Thyroid gland (tissue), 4 donors: ENCODE measurements around the gene CBS. TPM values are rescaled to one million over a fixed set of nuclear protein-coding genes. Genes with fewer than 3 reads are reported as not detected.
A peak's percentile ranks its signal among the peaks of the same experiment; 100 is the strongest.

Experiments
- DNase-seq, 2 donors: peaks; one replicate each; pipeline ENCODE4 v3.0.0-alpha.2; 2019
- H3K27ac ChIP-seq, 3 donors: fragments of 200-600 bp; sonication (generic); 1 replicate in 2 of 3; 2 replicates in 1 of 3; pipeline ENCODE4 v1.5.1; 2016 to 2019; ENCODE audit warnings: mild to moderate bottlenecking in 1 of 3, moderate library complexity in 1 of 3
- H3K27me3 ChIP-seq: fragments of 200-600 bp; sonication (generic); one replicate; pipeline ENCODE4 v1.5.1; 2019
- H3K36me3 ChIP-seq, 2 donors: fragments of 200-600 bp; sonication (generic); one replicate each; pipeline ENCODE4 v1.5.1; 2016 to 2019
- H3K4me1 ChIP-seq, 2 donors: fragments of 200-600 bp; sonication (generic); one replicate each; pipeline ENCODE4 v1.5.1; 2017 to 2019
- H3K4me3 ChIP-seq, 3 donors: fragments of 200-600 bp; sonication (generic); replicated peaks in 1 of 3; 1 replicate in 2 of 3; 2 replicates in 1 of 3; pipeline ENCODE4 v1.5.1; 2016; ENCODE audit warnings: mild to moderate bottlenecking in 1 of 3
- H3K9me3 ChIP-seq: fragments of 200-600 bp; sonication (generic); one replicate; pipeline ENCODE4 v1.5.1; 2017
- POLR2A ChIP-seq, 2 donors: fragments of 450-650 bp; IDR thresholded peaks; one replicate each; pipeline ENCODE4 v1.6.1; 2017; ENCODE audit warnings: antibody characterized with exemption in 2 of 2, mild to moderate bottlenecking in 2 of 2, moderate library complexity in 1 of 2
- WGBS, 2 donors: methylation state at CpG; one replicate each; pipeline ENCODE4 v1.1.5; 2017; 5-methylcytosine and 5-hydroxymethylcytosine counted together
- intact Hi-C: fragments of 100-400 bp; cut with DNase I; formaldehyde crosslinking; loops from one replicate; pipeline ENCODE4 v1.15.1; 2023
- total RNA-seq, 4 donors: library from RNA; depleted of rRNA; stranded (reverse); fragments of >200 nt; gene quantifications; one replicate each; pipeline ENCODE4 v1.2.3, GENCODE V29; 2016
- TF ChIP-seq, protein P1 (sequence below), 6 experiments: fragments of 200-600 bp in 3 of 6; fragments of 450-650 bp in 3 of 6; sonication (generic) in 3 of 6; IDR thresholded peaks; one replicate each; pipeline ENCODE4 v1.5.1; 2016 to 2019; ENCODE audit warnings: antibody characterized with exemption in 6 of 6, mild to moderate bottlenecking in 2 of 6, inconsistent platforms in 1 of 6, moderate library complexity in 1 of 6

The CBS gene
- total RNA-seq, 4 donors from 2014 or later, result 32.8 to 212 (median 51.3) TPM

DNA sequence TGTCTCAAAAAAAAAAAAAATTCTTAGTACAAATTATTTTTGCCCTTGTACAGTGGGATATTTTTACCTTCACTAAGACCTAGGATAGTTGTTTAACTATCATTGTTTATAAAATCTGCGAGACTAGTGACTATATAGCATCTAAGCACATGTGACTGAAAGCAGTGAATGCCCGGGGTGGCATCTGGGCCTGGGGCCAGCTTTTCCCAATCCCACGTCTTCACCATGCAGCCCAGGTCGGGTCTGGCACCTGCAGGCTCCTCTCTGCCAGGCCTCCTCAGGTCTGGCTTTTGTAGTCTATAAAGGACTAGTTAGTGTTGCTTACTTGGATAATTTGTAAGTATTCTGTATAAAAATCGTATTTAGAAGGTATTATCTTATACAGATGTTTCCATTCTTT lies 40.8 kb downstream of the CBS start:
- no peak for DNase-seq
- Histone ChIP-seq H3K27ac (no peak overlapping the region), H3K36me3 (no peaks in the 10 kb centered on the region), H3K9me3 (no peaks in the 10 kb centered on the region), H3K4me1 (peaks cover 16 to 32% of the 10 kb centered on the region in 2 donors), H3K27me3 (no peaks in the 10 kb centered on the region), H3K4me3 (no peak overlapping the region)
- 79 to 80% methylated on average over 5 of the region's 5 CpGs for WGBS, 2 donors
- TF ChIP-seq POLR2A (IDR thresholded peaks at IDR 0.05), result no peak
- TF ChIP-seq, protein P1, sequence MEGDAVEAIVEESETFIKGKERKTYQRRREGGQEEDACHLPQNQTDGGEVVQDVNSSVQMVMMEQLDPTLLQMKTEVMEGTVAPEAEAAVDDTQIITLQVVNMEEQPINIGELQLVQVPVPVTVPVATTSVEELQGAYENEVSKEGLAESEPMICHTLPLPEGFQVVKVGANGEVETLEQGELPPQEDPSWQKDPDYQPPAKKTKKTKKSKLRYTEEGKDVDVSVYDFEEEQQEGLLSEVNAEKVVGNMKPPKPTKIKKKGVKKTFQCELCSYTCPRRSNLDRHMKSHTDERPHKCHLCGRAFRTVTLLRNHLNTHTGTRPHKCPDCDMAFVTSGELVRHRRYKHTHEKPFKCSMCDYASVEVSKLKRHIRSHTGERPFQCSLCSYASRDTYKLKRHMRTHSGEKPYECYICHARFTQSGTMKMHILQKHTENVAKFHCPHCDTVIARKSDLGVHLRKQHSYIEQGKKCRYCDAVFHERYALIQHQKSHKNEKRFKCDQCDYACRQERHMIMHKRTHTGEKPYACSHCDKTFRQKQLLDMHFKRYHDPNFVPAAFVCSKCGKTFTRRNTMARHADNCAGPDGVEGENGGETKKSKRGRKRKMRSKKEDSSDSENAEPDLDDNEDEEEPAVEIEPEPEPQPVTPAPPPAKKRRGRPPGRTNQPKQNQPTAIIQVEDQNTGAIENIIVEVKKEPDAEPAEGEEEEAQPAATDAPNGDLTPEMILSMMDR (IDR thresholded peaks at IDR 0.05), result no peak
- intact Hi-C loops, result no loop called here

DNA sequence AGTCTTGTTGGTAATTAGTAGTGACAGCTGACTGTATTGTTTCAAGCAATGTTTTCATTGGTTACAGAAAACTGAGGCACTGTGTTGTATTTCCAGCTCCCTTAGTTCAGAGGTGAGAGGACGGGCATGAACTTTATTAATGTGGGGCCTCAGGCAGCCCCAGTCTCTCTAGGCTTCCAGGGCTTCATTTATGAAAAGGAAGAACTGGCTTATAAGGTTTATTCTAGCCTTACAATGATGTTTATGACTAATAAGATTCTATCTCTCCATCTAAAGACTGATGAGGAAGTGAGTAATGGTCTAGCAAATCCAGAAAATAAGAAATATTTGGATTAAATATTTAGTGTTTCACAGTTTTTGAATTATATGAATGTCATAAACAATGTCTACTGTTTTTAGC lies 41.5 kb downstream of the CBS start:
- intact Hi-C loops, result no loop called here
- no peak overlapping the region for H3K4me3 ChIP-seq
- H3K4me1 ChIP-seq, result peaks cover 16 to 35% of the 10 kb centered on the region in 2 donors
- DNase-seq, result no peak
- no peaks in the 10 kb centered on the region for H3K36me3 ChIP-seq
- TF ChIP-seq, protein P1 (IDR thresholded peaks at IDR 0.05), result no peak
- TF ChIP-seq POLR2A (IDR thresholded peaks at IDR 0.05), result no peak
- H3K27me3 ChIP-seq, result no peaks in the 10 kb centered on the region
- H3K9me3 ChIP-seq, result no peaks in the 10 kb centered on the region
- peak overlapping the region in 1 of 3 donors; percentile 1 for H3K27ac ChIP-seq
- 93 to 100% methylated on average over 1 of the region's 1 CpG for WGBS, 2 donors

DNA sequence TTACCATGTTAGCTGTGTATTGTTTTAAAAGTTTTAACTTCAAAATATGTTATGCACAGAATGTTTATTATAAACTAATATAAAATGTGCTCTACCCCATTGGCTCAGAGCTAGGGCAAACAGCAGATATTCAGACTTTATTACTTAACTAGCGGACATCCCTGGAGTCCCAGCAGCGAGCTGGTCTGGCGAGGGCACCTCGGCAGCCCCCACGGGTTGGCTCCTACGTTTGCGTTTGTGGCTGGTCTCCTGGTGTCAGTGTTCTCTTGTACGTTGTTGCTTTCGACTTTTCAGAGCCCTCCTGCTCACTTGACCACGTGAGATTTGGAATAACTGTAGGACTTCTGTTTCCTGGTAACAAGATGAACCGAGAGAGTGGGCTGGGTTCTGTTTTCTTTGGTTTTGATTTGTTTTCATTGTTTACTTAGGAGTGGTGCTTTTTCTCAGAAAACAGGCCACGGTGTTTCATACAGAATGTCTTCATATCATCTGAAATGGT lies 44.5 kb downstream of the CBS start:
- peak in 1 of 2 donors; percentile 50 for TF ChIP-seq POLR2A (IDR thresholded peaks at IDR 0.05)
- TF ChIP-seq, protein P1 (IDR thresholded peaks at IDR 0.05), result no peak
- no peaks in the 10 kb centered on the region for H3K27me3 ChIP-seq
- peaks cover 32 to 62% of the 10 kb centered on the region in 2 donors for H3K4me1 ChIP-seq
- no peaks in the 10 kb centered on the region for H3K9me3 ChIP-seq
- H3K36me3 ChIP-seq, result no peaks in the 10 kb centered on the region
- DNase-seq, result peak; percentile 44 to 46
- H3K4me3 ChIP-seq, result no peak overlapping the region
- WGBS, 2 donors, result 43 to 50% methylated on average over 12 of the region's 12 CpGs
- intact Hi-C loops, result no loop called here
- H3K27ac ChIP-seq, result peak overlapping the region; percentile 63 to 88 (median 71)

DNA sequence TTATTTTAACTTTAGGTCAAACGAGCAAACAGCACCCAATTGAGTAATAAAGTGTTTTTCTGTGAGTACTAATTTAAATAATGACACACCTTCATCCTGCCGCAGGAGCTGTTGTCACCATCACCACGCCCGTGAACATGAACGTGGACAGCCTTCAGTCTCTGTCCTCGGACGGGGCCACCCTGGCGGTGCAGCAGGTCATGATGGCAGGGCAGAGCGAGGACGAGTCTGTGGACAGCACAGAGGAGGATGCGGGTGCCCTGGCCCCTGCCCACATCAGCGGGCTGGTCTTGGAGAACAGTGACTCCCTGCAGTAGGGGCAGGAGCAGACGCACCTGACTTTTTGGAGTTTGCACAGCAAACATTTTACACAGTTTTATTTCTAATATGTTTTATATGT lies 45.9 kb downstream of the CBS start:
- H3K4me3 ChIP-seq, result no peak overlapping the region
- intact Hi-C loops, result no loop called here
- no peak for DNase-seq
- peaks cover 39 to 73% of the 10 kb centered on the region in 2 donors for H3K4me1 ChIP-seq
- no peaks in the 10 kb centered on the region for H3K36me3 ChIP-seq
- no peaks in the 10 kb centered on the region for H3K9me3 ChIP-seq
- no peak overlapping the region for H3K27ac ChIP-seq
- TF ChIP-seq, protein P1 (IDR thresholded peaks at IDR 0.05), result no peak
- no peak for TF ChIP-seq POLR2A (IDR thresholded peaks at IDR 0.05)
- WGBS, 2 donors, result 92 to 95% methylated on average over 13 of the region's 13 CpGs
- H3K27me3 ChIP-seq, result no peaks in the 10 kb centered on the region

DNA sequence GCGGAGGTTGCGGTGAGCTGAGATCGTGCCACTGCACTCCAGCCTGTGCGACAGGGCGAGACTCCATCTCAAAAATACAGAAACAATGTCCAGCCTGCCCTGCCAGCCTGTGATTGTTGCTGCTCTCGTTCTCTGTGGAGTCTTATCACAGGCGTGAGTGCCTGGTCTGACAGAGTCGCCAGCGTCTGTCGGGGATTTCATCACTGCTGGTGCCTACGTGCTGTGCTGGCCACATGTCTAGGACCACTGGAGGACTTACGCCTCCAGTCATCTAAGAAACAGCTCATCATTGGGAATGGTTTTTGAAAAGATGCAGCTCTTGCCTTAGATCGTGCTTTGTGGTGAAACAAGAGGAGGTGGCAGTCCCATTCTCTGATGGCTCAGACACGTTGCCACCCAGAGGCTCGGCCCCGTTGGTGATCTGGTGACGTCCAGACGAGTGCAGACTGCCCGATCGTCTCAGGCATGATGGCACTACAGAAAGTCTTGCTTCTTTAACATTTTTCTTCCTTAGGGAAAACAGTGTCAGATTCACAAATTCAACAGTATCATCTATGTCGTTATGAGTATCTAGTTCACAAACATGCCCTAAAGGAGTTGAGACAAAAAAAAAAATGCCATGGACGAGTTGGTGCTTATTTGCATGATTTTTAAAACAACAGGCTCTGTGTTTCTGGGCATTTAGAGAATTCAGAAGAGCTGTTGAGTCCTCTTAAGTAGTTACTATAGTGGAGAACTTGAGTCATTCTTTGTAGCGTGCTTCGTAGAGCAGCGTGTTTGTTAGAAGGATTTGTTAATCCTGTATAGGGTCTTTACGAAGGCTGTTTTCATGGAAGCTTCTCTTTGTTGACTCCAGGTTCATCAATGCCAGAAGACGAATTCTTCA lies 47.5 kb downstream of the CBS start:
- TF ChIP-seq, protein P1 (IDR thresholded peaks at IDR 0.05), result no peak
- peak in 1 of 2 donors; percentile 14 for TF ChIP-seq POLR2A (IDR thresholded peaks at IDR 0.05)
- H3K27ac ChIP-seq, result peak overlapping the region; percentile 85 to 89 (median 87)

More for the DNA sequence above, 47.5 kb downstream of the CBS start:
- WGBS, 2 donors, result 46 to 63% methylated on average over 26 to 27 of the region's 27 CpGs
- no peaks in the 10 kb centered on the region for H3K36me3 ChIP-seq
- H3K27me3 ChIP-seq, result no peaks in the 10 kb centered on the region
- no peak overlapping the region for H3K4me3 ChIP-seq
- no peaks in the 10 kb centered on the region for H3K9me3 ChIP-seq
- DNase-seq, result peak; percentile 60 to 68
- peaks cover 47 to 88% of the 10 kb centered on the region in 2 donors for H3K4me1 ChIP-seq
- intact Hi-C loops, result no loop called here
